GM06990 (cell line): ENCODE measurements around the gene APCDD1L.

Source experiments
- DNase-seq: peaks from one replicate; pipeline ENCODE4 v3.0.0-alpha.2; 2011; ENCODE audit not compliant: insufficient read length; ENCODE audit errors: extremely low read depth
- H3K27me3 ChIP-seq: replicated peaks from 2 replicates; pipeline ENCODE4 v1.6.0; 2011; ENCODE audit warnings: low read length; ENCODE audit not compliant: control insufficient read depth, insufficient read depth
- H3K36me3 ChIP-seq: 2 replicates; pipeline ENCODE4 v1.5.1; 2011; ENCODE audit warnings: low read length; ENCODE audit not compliant: control insufficient read depth, insufficient read depth
- H3K4me3 ChIP-seq: replicated peaks from 2 replicates; pipeline ENCODE4 v1.5.1; 2011; ENCODE audit warnings: low read depth, mild to moderate bottlenecking, control low read depth, low read length
- CTCF ChIP-seq: IDR thresholded peaks from 2 replicates; pipeline ENCODE4 v1.5.1; 2011; ENCODE audit warnings: low read length, control low read depth, mild to moderate bottlenecking, inconsistent platforms; ENCODE audit not compliant: insufficient read depth, poor library complexity, severe bottlenecking

APCDD1L gene

GRCh38 chr20:58531657-58532056 lies 16.5 kb upstream of the APCDD1L start:
- no peaks in the 10 kb centered on the region for H3K27me3 ChIP-seq
- H3K36me3 ChIP-seq, result no peaks in the 10 kb centered on the region
- no peak for TF ChIP-seq CTCF
- H3K4me3 ChIP-seq, result no peak overlapping the region
- DNase-seq, result no peak

GRCh38 chr20:58531063-58531462 lies 15.9 kb upstream of the APCDD1L start:
- TF ChIP-seq CTCF, result no peak
- no peak for DNase-seq
- no peaks in the 10 kb centered on the region for H3K27me3 ChIP-seq
- no peak overlapping the region for H3K4me3 ChIP-seq
- H3K36me3 ChIP-seq, result no peaks in the 10 kb centered on the region

- Histone ChIP-seq H3K36me3 (no peaks in the 10 kb centered on the region), H3K27me3 (no peaks in the 10 kb centered on the region), H3K4me3 (no peak overlapping the region)
- no peak for DNase-seq
- TF ChIP-seq CTCF, result no peak
Observed at GRCh38 chr20:58528412-58528811, 13.2 kb upstream of the APCDD1L start.

- no peak for DNase-seq
Observed at GRCh38 chr20:58526411-58526810, 11.2 kb upstream of the APCDD1L start.

GRCh38 chr20:58524814-58525213 lies 9.6 kb upstream of the APCDD1L start:
- no peak for TF ChIP-seq CTCF
- H3K4me3 ChIP-seq, result no peak overlapping the region
- DNase-seq, result no peak

More at GRCh38 chr20:58526411-58526810, 11.2 kb upstream of the APCDD1L start:
- no peak for TF ChIP-seq CTCF
- Histone ChIP-seq H3K4me3 (no peak overlapping the region), H3K36me3 (no peaks in the 10 kb centered on the region), H3K27me3 (no peaks in the 10 kb centered on the region)

GRCh38 chr20:58523971-58524315 lies 8.7 kb upstream of the APCDD1L start:
- no peaks in the 10 kb centered on the region for H3K27me3 ChIP-seq
- DNase-seq, result no peak
- TF ChIP-seq CTCF, result no peak
- H3K36me3 ChIP-seq, result no peaks in the 10 kb centered on the region
- no peak overlapping the region for H3K4me3 ChIP-seq

More at GRCh38 chr20:58524814-58525213, 9.6 kb upstream of the APCDD1L start:
- Histone ChIP-seq H3K27me3 (no peaks in the 10 kb centered on the region), H3K36me3 (no peaks in the 10 kb centered on the region)
